Panc1 (cell line): ENCODE measurements around the gene AVL9. TPM values are rescaled to one million over a fixed set of nuclear protein-coding genes. Genes with fewer than 3 reads are reported as not detected.

ENCODE experiments used
- ATAC-seq: fragments of 200-7000 bp; cut with Tn5 transposase; 2 replicates; pipeline ENCODE4 v1.9.1; 2020; ENCODE audit warnings: mild to moderate bottlenecking, moderate library complexity
- BruUV-seq: library from RNA; stranded (reverse); fragments of 400-500 nt; replicated peaks from 2 replicates; lab custom pipeline; 2021; lab: Mats Ljungman, UMichigan
- CTCF ChIA-PET: fragments of 300-600 bp; sonication (Branson Sonifier 250); formaldehyde crosslinking; loops from one replicate; lab custom pipeline; 2022; ENCODE audit warnings: antibody characterized with exemption; lab: Charles Lee
- POLR2A ChIA-PET: fragments of 300-600 bp; sonication (Branson Sonifier 250); formaldehyde crosslinking; loops from one replicate; lab custom pipeline; 2022; ENCODE audit warnings: antibody characterized with exemption; lab: Charles Lee
- DNase-seq: peaks from one replicate; pipeline ENCODE4 v3.0.0-alpha.2; 2010; ENCODE audit warnings: low read depth, low spot score
- H3K27ac ChIP-seq: 2 replicates; pipeline ENCODE4 v1.5.1; 2011; ENCODE audit warnings: mild to moderate bottlenecking, low read length, inconsistent platforms
- H3K27me3 ChIP-seq: fragments of 200-500 bp; sonication (Bioruptor generic); 2 replicates; pipeline ENCODE4 v1.6.0; 2014; ENCODE audit warnings: low read length, inconsistent platforms; ENCODE audit not compliant: control insufficient read depth, insufficient read depth
- H3K36me3 ChIP-seq: fragments of 200-500 bp; sonication (Bioruptor generic); 2 replicates; pipeline ENCODE4 v1.5.1; 2014; ENCODE audit warnings: inconsistent platforms, mild to moderate bottlenecking, low read length, moderate library complexity; ENCODE audit not compliant: control insufficient read depth, insufficient read depth
- H3K4me1 ChIP-seq: 2 replicates; pipeline ENCODE4 v1.5.1; 2011; ENCODE audit warnings: inconsistent platforms, mild to moderate bottlenecking, low read length, moderate library complexity; ENCODE audit not compliant: control insufficient read depth, insufficient read depth
- H3K4me3 ChIP-seq, 2 experiments: 2 replicates each; pipeline ENCODE4 v1.5.1; 2011 to 2012; ENCODE audit warnings: low read depth in 2 of 2, low read length in 2 of 2, mild to moderate bottlenecking in 2 of 2, inconsistent platforms in 1 of 2, moderate library complexity in 1 of 2
- H3K9me3 ChIP-seq: fragments of 200-500 bp; sonication (Bioruptor generic); 2 replicates; pipeline ENCODE4 v1.5.1; 2014; ENCODE audit warnings: low read depth, mild to moderate bottlenecking, inconsistent platforms, low read length, moderate library complexity; ENCODE audit not compliant: control insufficient read depth, insufficient read depth
- CTCF ChIP-seq: fragments of 450-650 bp; IDR thresholded peaks from 2 replicates; pipeline ENCODE4 v1.5.1; 2017; ENCODE audit warnings: mild to moderate bottlenecking
- POLR2AphosphoS5 ChIP-seq: IDR thresholded peaks from 2 replicates; pipeline ENCODE4 v1.6.1; 2012; ENCODE audit warnings: mild to moderate bottlenecking, low read depth, low read length, moderate library complexity
- REST ChIP-seq, 2 experiments: IDR thresholded peaks; 2 replicates each; pipeline ENCODE4 v1.6.1; 2011 to 2012; ENCODE audit warnings: low read depth in 2 of 2, control low read depth in 1 of 2, low read length in 1 of 2, mild to moderate bottlenecking in 1 of 2, moderate library complexity in 1 of 2; ENCODE audit not compliant: insufficient read depth in 1 of 2
- SIN3A ChIP-seq: IDR thresholded peaks from 2 replicates; pipeline ENCODE4 v1.6.1; 2012; ENCODE audit warnings: low read depth, mild to moderate bottlenecking, low read length, moderate library complexity, borderline replicate concordance; ENCODE audit not compliant: insufficient read depth
- TCF7L2 ChIP-seq: IDR thresholded peaks from 2 replicates; pipeline ENCODE4 v1.6.1; 2011; ENCODE audit warnings: mild to moderate bottlenecking, low read depth, low read length, inconsistent platforms
- in situ Hi-C: cut with HindIII; loops from 2 replicates; pipeline ENCODE4 v1.10.0; 2016; ENCODE audit warnings: low sequenced_read_pairs, low pct_unique_long_range_greater_than_20kb
- intact Hi-C: fragments of 100-400 bp; cut with micrococcal nuclease; formaldehyde crosslinking; loops from one replicate; pipeline ENCODE4 v1.10.0; 2022; ENCODE audit not compliant: unreplicated experiment
- total RNA-seq: library from RNA; stranded (reverse); gene quantifications from one replicate; pipeline ENCODE4 v1.2.1, GENCODE V29; 2021; ENCODE audit not compliant: unreplicated experiment

Gene AVL9
- total RNA-seq, 1 experiment from 2014 or later = 66.6 TPM

- intact Hi-C loops = no loop called here
- H3K36me3 ChIP-seq = no peaks in the 10 kb centered on the region
- no peak overlapping the region for H3K27ac ChIP-seq
- H3K4me3 ChIP-seq = no peak overlapping the region
- ChIA-PET CTCF (no interaction called here), POLR2A (no interaction called here)
- no TSS peak for BruUV-seq
- DNase-seq (no peak), ATAC-seq (no peak)
- in situ Hi-C loops = no loop called here
- no peaks in the 10 kb centered on the region for H3K27me3 ChIP-seq
- H3K4me1 ChIP-seq = no peaks in the 10 kb centered on the region
- TF ChIP-seq SIN3A (no peak), POLR2AphosphoS5 (no peak), REST (IDR thresholded peaks at IDR 0.05; ENCODE audit: insufficient read depth in 1 of 2, low read depth in 2 of 2, low read length in 1 of 2) (no peak), CTCF (no peak), TCF7L2 (no peak)
- H3K9me3 ChIP-seq = no peaks in the 10 kb centered on the region
Observed at GRCh38 chr7:32474008-32474407, 21.3 kb upstream of the AVL9 start.

GRCh38 chr7:32476816-32477648 lies 18.3 kb upstream of the AVL9 start:
- POLR2A ChIA-PET = no interaction called here
- Histone ChIP-seq H3K4me3 (no peak overlapping the region), H3K9me3 (no peaks in the 10 kb centered on the region), H3K36me3 (no peaks in the 10 kb centered on the region), H3K27me3 (no peaks in the 10 kb centered on the region; the same call in 1 of the 2 replicates), H3K27ac (no peak overlapping the region), H3K4me1 (no peaks in the 10 kb centered on the region; the same call in 1 of the 2 replicates)
- no TSS peak for BruUV-seq
- ATAC-seq (no peak), DNase-seq (no peak)
- in situ Hi-C loops = no loop called here
- CTCF ChIA-PET = no interaction called here
- no peak for TF ChIP-seq CTCF
- no peak for TF ChIP-seq REST (IDR thresholded peaks at IDR 0.05; ENCODE audit: insufficient read depth in 1 of 2, low read depth in 2 of 2, low read length in 1 of 2)
- no peak for TF ChIP-seq POLR2AphosphoS5
- intact Hi-C loops = loop anchor here (5.0 kb wide), 1 partner anchor 130 kb away; no protein-coding TSS in a partner anchor
